ENCODE measurements around the gene RAB3C. TPM values are rescaled to one million over a fixed set of nuclear protein-coding genes. Genes with fewer than 3 reads are reported as not detected.
"Not testable (repeated sequence)": the region's sequence is repeated elsewhere in the genome, so short reads cannot be mapped to it uniquely, and the experiment has no call there.

Gene RAB3C
- total RNA-seq, 2 experiments from 2014 or later, result not detected

DNA sequence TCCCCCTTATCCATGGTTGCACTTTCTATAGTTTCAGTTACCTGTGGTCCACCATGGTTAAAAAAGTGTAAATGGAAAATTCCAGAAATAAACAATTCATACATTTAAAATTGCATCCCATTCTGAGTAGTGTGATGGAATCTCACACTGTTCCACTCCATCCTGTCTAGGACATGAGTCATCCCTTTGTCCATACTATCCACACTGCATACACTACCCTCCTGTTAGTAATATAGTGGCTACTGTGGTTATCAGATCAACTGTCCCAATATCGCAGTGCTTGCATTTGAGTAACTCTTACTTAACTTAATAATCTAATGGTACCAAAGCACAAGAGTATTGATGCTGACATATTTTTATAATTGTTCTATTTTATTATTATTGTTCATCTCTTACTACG lies 100.7 kb downstream of the RAB3C start:
- no peak for ATAC-seq (ENCODE audit: poor library complexity)
- H3K4me1 Mint-ChIP-seq (ENCODE audit: low read depth), result no peaks in the 10 kb centered on the region
- CTCF ChIA-PET, result no interaction called here
- intact Hi-C loops (cut with DNase I, micrococcal nuclease), result no loop called here
- H3K36me3 ChIP-seq (ENCODE audit: insufficient read depth, low read length), result no peaks in the 10 kb centered on the region
- peaks cover 5% of the 10 kb centered on the region for H3K27me3 Mint-ChIP-seq
- DNase-seq, result no peak
- no peaks in the 10 kb centered on the region for H3K4me1 ChIP-seq (ENCODE audit: insufficient read depth, low read length)
- H3K27me3 ChIP-seq (ENCODE audit: control insufficient read depth in 1 of 2, insufficient read depth in 2 of 2, low read length in 2 of 2), result no peaks in the 10 kb centered on the region
- H3K27ac Mint-ChIP-seq, result no peak overlapping the region
- no peaks in the 10 kb centered on the region for H3K36me3 Mint-ChIP-seq (ENCODE audit: low read depth)
- H3K27ac ChIP-seq (ENCODE audit: low read depth in 1 of 2, low read length in 2 of 2), result no peak overlapping the region
- no peaks in the 10 kb centered on the region for H3K9me3 Mint-ChIP-seq
- no peaks in the 10 kb centered on the region for H3K9me3 ChIP-seq (ENCODE audit: control insufficient read depth in 1 of 2, insufficient read depth in 1 of 2, low read length in 2 of 2)
- POLR2A ChIA-PET, result no interaction called here
- H3K4me3 ChIP-seq (ENCODE audit: low read length), result no peak overlapping the region
- TF ChIP-seq CTCF (IDR thresholded peaks at IDR 0.05), result no peak
- no peak overlapping the region for H3K4me3 Mint-ChIP-seq

DNA sequence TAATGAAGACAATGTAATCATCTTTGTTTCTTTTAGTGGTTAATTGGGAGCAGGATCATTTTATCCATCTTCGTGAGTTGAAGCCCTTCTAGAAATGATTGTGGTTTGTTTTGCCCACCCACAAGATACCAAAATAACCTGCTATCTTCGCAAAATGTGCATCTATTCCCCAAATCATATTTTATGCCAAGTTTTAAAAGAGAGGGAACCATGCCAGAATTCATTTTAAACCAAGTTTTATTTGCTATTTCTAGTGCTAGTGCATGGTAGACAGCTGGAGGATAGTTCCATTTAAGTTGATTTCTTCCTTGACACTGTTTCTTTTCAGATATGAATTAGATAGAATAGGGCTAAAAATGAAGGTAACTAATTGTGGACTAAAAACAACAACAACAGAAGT lies 104.2 kb downstream of the RAB3C start:
- Mint-ChIP-seq H3K36me3 (ENCODE audit: low read depth) (no peaks in the 10 kb centered on the region), H3K4me3 (no peak overlapping the region), H3K27me3 (peaks cover under 1% of the 10 kb centered on the region), H3K4me1 (ENCODE audit: low read depth) (no peaks in the 10 kb centered on the region), H3K27ac (no peak overlapping the region), H3K9me3 (no peaks in the 10 kb centered on the region)
- intact Hi-C loops (cut with DNase I, micrococcal nuclease), result no loop called here
- no peaks in the 10 kb centered on the region for H3K9me3 ChIP-seq (ENCODE audit: control insufficient read depth in 1 of 2, insufficient read depth in 1 of 2, low read length in 2 of 2)
- no peaks in the 10 kb centered on the region for H3K27me3 ChIP-seq (ENCODE audit: control insufficient read depth in 1 of 2, insufficient read depth in 2 of 2, low read length in 2 of 2)
- ChIA-PET POLR2A (no interaction called here), CTCF (no interaction called here)
- no peak overlapping the region for H3K27ac ChIP-seq (ENCODE audit: low read depth in 1 of 2, low read length in 2 of 2)
- no peak for TF ChIP-seq CTCF (IDR thresholded peaks at IDR 0.05)
- H3K4me1 ChIP-seq (ENCODE audit: insufficient read depth, low read length), result no peaks in the 10 kb centered on the region
- ATAC-seq (ENCODE audit: poor library complexity) (no peak), DNase-seq (no peak)
- H3K4me3 ChIP-seq (ENCODE audit: low read length), result no peak overlapping the region
- no peaks in the 10 kb centered on the region for H3K36me3 ChIP-seq (ENCODE audit: insufficient read depth, low read length)

DNA sequence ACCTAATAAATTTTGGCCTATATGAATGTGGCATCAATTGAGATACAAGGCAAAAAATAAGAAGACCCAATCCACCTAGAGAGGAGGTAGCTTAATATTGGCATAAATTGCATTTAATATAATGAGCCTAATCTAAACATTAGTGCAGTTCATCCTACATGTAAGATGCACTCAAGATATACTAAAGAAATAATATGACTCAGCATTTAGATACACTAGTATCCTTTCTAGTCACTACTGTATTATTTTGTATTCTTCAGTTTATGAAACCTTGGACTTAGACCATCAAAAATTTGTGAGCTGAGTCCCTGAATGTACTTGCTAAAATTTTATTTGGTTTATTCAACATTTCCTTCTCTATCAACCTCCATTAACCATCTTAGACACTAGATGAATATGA lies 104.7 kb downstream of the RAB3C start:
- H3K4me1 ChIP-seq (ENCODE audit: insufficient read depth, low read length), result no peaks in the 10 kb centered on the region
- DNase-seq (no peak), ATAC-seq (ENCODE audit: poor library complexity) (no peak)
- no peak overlapping the region for H3K27ac ChIP-seq (ENCODE audit: low read depth in 1 of 2, low read length in 2 of 2)
- ChIA-PET POLR2A (no interaction called here), CTCF (no interaction called here)
- Mint-ChIP-seq H3K27ac (no peak overlapping the region), H3K4me3 (no peak overlapping the region), H3K9me3 (no peaks in the 10 kb centered on the region), H3K36me3 (ENCODE audit: low read depth) (no peaks in the 10 kb centered on the region), H3K4me1 (ENCODE audit: low read depth) (no peaks in the 10 kb centered on the region), H3K27me3 (no peaks in the 10 kb centered on the region)
- no peaks in the 10 kb centered on the region for H3K27me3 ChIP-seq (ENCODE audit: control insufficient read depth in 1 of 2, insufficient read depth in 2 of 2, low read length in 2 of 2)
- no peak for TF ChIP-seq CTCF (IDR thresholded peaks at IDR 0.05)
- no peak overlapping the region for H3K4me3 ChIP-seq (ENCODE audit: low read length)
- intact Hi-C loops (cut with DNase I, micrococcal nuclease), result no loop called here
- H3K9me3 ChIP-seq (ENCODE audit: control insufficient read depth in 1 of 2, insufficient read depth in 1 of 2, low read length in 2 of 2), result no peaks in the 10 kb centered on the region
- no peaks in the 10 kb centered on the region for H3K36me3 ChIP-seq (ENCODE audit: insufficient read depth, low read length)

DNA sequence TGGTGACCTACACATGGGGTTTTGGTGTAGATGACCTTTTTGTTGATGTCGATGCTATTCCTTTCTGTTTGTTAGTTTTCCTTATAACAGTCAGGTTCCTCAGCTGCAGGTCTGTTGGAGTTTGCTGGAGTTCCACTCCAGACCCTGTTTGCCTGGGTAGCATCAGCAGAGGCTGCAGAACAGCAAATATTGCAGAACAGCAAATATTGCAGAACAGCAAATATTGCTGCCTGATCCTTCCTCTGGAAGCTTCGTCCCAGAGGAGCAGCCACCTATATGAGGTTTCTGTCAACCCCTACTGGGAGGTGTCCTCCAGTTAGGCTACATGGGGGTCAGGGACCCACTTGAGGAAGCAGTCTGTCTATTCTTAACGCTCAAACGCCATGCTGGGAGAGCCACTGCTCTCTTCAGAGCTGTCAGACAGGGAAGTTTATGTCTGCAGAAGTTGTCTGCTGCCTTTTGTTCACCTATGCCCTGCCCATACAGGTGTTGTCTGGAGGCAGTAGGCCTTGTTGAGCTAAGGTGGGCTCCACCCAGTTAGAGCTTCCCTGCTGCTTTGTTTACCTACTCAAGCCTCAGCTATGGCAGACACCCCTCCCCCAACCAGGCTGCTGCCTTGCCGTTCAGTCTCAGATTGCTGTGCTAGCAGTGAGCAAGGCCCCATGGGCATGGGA lies 116.3 kb downstream of the RAB3C start:
- H3K27ac Mint-ChIP-seq; H3K9me3 Mint-ChIP-seq; H3K27ac ChIP-seq (ENCODE audit: low read depth in 1 of 2, low read length in 2 of 2); DNase-seq; H3K36me3 Mint-ChIP-seq (ENCODE audit: low read depth); intact Hi-C loops (cut with DNase I, micrococcal nuclease); ATAC-seq (ENCODE audit: poor library complexity); CTCF ChIA-PET; H3K4me1 Mint-ChIP-seq (ENCODE audit: low read depth); H3K27me3 ChIP-seq (ENCODE audit: control insufficient read depth in 1 of 2, insufficient read depth in 2 of 2, low read length in 2 of 2); H3K4me1 ChIP-seq (ENCODE audit: insufficient read depth, low read length); POLR2A ChIA-PET; H3K4me3 Mint-ChIP-seq; H3K9me3 ChIP-seq (ENCODE audit: control insufficient read depth in 1 of 2, insufficient read depth in 1 of 2, low read length in 2 of 2); H3K4me3 ChIP-seq (ENCODE audit: low read length); H3K36me3 ChIP-seq (ENCODE audit: insufficient read depth, low read length): not testable (repeated sequence)
- peaks cover 13% of the 10 kb centered on the region for H3K27me3 Mint-ChIP-seq

Data from CD4-positive, alpha-beta T cell (primary cell).